ENCODE data around the gene TMEM220.
A peak's percentile ranks its signal among the peaks of the same experiment; 100 is the strongest.
"Not testable (repeated sequence)": the region's sequence is repeated elsewhere in the genome, so short reads cannot be mapped to it uniquely, and the experiment has no call there.

Gene TMEM220

DNA sequence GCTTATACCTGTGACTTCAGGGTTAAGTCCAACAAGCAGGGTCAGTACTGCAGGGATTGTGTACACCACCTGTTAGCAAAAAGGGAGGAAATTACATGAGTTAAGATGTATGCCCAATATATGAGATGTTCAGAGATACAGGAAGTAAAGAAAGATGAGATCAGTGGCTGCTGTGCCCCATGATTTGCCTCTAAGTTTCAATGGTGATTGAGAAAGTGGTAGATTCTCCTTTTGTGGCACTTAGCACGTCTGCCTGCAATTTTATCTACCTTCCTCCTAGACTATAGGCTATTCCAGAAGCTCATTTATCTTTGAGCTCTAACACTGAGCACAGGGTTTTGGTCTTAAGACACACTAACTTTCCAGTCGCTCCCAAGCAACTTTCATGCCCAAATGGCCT, 3.6 kb downstream of the TMEM220 start:
- DNase-seq = no peak

DNA sequence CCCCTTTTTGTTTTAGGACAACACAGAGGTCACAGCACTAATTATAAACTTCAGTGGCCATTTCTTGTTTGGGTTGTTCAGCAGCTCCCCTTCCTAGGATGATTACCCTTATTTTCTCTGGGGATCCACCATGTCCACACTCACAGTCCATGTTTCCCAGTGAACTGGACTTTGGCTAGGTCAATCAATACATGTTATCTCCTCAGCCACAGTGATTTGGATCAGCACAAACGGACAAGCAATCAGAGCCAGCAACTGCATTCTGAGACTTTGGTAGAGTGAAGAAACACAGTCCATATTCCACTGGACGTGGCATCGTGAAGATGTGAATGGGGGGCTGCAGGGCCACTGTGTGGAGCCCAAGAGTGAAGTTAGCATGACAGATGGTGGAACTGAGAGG, 4.6 kb downstream of the TMEM220 start:
- no peak for DNase-seq

DNA sequence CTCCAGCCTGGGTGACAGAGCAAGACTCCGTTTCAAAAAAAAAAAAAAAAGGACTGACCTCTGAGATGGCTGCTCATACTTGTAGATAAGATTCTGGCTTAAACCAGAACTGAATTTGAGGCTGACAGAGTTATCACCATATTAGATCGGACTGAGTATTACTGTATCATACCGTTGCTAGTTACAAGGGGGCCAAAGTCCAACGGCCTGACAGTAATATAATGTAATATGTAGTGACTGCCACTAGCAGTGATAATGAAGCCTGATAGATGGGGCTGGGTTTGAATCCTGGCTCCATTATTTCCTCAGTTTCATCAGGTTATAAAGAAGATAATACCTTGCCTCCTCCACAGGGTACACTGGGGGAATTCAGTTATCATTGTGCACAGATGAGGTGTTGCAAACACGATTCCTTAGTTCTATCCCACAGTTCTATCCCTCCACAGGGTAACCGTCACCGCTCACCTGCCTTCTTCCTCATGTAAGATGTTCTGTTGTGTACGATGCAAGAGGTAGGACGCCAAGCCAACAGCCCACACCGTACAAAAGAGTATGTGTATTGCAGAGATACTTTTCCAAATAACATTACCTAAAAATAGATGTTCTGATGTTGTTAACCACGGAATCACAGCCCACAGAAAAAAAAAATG, 5.2 kb downstream of the TMEM220 start:
- DNase-seq = no peak

DNA sequence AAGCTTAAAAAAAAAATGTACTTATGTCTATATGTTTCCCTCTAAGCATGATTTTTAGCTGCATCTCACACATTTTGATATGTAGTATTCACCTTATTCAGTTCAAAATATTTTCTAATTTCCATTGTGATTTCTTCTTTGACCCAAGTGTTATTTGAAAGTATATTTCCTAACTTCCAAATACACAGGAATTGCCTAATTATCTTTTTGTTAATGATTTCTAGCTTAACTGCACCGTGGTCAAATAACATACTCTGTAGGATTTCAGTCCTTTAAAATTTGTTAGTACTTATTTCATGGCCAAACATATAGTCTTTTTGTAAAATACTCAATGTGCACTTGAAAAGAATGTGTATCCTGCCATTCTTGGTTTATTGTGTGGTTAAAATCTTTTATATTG, 11.3 kb downstream of the TMEM220 start:
- no peak for DNase-seq

DNA sequence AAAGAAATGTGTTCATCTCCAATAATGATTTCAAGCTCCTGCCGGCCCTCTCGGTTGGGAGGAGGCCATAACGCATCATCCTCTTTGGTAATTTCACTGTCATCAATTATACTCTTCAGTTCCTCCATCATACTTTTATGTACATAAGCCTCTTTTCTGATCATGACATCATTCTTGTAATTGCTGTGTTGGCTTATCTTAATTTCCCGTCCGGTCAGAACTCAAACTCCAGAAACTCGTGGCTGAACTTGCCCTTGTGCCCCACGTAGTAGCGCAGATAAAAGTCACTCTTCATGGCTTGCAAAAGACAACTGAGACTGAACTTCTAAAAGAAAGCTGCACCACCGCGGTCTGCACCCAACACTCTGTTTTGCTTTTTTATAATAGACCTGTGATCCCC, 13.6 kb downstream of the TMEM220 start:
- DNase-seq = no peak

DNA sequence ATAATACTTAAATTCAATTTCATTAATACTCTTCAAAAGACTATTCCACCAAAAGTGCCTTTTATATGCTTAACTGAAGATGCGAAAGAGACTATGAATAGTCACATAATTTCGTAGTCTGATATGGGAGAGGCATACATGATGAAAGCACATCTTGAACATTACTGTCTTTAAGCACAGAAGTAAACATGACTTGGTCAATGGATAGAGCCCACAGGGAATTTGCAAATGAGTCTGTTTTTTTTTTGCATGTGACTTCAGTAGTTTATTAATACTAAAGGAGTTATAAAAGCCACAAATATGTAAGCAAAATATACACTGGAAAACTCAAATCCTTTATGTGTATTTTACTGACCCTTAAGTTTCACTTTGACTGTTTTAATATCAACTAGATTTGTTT, 16.5 kb downstream of the TMEM220 start:
- DNase-seq = no peak

DNA sequence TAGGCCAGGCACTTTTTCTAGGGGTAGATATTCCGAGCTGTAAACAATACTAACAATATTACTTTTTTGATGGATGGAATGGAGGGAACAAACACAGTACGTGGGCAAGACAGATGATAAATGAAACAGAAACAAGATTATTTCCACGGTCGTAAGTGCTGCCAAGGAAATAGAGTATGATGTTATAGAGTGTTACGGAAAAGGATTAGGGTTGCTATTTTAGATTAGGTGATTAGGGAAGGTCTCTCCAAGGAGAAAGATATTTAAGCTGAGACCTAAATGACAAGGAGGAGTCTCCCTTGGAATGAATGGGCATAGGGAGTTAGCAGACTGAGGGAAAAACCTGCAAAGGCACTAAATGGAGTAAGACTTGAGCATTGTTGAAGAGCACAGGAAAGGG, 24.1 kb downstream of the TMEM220 start:
- DNase-seq = no peak

DNA sequence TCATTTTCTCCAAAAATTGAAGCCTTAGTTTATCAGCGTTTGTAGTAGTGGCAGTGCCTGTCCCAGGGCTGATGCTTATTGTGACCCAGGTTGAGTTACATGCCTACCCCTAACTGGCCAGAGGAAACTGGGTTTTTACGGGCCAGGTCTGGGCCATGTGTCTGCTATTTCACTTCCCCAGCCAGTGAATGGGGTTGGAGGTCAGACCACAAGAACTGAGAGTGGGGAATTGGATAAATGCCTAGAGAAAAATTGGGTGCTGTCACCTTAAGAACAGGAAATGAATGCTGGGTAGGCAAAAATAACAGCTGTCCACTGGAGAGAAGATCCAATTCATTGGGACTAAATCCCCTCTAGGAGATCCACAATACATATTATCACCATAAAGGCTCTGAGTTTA, 27.2 kb downstream of the TMEM220 start:
- DNase-seq = no peak

DNA sequence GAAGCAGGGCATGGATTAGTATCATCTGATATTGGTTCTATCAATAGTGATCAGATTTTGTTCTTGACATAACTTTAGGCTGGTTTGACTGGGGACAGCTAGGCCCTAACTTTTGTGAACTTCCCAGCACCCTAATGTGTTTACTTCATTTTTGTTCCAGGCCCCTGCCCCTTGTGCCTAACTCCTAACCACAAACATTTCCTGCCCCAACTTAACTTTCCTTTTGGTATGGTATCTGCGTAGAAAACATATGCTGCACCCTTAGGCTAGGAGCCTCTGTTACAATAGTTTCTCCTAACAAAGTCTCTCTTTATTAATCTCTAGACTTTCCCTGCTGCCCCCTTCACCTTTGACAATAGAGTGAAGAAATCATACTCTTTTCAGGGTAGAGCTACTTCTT, 30.0 kb downstream of the TMEM220 start:
- peak in 1 of 2 experiments; percentile 10 for DNase-seq

DNA sequence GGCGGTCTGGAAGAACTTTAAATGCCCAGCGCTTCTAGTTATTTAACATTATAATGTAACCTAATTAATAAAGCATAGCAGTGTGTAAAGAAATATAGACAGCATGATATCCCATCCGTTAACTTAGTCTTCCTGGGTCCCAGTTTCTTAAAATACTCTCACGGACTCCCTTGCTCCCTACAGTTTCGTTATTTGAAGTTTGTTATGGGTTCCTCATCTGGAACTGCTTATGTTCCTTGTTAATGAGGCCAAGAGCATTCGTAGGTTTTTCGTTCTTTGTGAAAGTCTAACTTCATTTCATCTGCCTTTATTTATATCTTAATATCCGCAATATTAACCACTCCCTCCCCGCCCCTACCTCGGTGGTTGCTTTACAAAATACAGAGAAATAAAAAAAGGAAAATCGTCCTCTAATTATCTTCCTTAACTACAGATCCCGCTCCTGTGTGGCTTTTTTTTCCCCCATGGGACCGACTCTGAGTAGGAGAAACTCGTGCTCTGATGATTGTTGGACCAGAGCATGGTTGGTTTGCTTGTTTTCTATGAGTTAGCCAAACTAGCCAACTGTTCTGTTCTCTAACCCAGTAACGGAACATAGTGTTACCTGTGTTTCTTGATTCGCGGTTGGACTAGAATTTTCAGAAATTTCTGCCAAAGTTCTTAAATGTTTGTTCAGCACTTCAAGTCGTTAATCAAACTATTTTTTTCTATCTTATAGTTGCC, 31.6 kb downstream of the TMEM220 start:
- DNase-seq = no peak

DNA sequence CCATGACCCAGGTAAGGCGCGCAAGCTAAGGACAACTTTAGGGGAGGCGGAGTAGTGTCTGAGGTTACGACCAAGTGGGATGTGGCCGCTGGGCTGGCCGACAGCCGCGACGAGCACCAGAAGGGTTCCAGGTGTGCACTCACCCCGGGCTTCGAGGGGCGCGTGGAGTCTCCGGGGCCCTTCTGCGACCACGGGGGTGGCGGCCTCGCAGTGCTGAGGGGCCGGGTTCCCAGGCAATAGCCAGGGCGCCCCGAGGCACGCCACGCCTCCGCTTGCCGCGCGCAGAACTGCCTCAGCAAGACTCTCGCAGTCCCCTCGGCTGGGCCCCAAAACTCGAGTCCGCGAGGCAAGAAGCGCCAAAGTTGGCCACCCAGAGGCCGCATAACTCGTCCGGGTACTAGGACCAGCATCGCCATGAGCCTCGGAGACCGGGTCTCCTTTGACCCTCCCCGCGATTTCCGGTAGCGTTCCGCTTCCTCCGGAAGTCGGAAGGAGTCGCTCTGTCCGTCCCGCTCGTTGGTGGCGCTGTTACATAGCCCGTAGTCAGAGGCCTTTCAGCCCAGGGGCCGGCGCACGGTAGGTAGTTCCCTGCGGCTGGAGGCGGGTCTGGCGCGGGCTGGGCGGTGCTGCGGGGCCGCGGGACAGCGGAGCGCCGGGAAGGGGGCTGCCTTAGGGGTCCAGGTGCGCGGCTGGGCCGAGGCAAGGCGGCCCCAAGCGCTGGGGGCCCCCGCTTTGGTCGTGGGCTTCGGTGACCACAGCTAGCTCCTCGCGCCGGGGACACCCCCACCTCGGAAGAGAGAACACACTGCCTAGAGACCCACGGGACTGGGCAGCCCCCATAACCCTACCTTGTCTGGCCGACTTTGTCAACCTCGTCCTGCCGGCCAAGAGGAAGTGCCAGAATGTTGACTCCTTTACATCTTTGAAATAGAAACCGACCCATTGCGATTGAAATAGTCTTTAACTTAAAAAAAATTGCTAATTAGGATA, 32.4 kb downstream of the TMEM220 start, which contains the start of the genes ADPRM and SCO1:
ADPRM (plus strand) TSS at position 503 of the 990 bp plus-strand sequence. CDS start 7,333 bp downstream, outside the sequence.
SCO1 (minus strand) TSS at position 442 of the 990 bp plus-strand sequence; CDS start at position 416, 26 bp downstream.
- peak; percentile 55 to 64 for DNase-seq

DNA sequence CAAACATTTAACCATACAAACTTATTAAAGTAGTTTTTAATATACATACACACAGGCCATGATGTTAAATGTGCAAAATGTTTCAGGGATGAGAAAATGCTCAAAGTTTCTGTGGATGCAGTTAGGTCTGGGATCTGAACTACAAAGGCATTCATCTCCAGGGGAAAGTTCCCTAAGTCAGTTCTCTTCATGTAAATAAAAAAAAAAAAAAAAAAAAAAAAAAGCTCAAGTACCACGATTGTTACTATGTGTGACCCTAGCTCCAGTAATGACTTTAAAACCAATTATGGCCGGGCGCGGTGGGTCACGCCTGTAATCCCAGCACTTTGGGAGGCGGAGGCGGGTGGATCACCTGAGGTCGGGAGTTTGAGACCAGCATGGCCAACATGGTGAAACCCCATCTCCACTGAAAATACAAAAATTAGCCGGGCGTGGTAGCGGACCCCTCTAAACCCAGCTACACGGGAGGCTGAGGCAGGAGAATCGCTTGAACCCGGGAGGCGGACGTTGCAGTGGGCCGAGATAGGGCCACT, 33.9 kb downstream of the TMEM220 start:
- DNase-seq = not testable (repeated sequence)

DNA sequence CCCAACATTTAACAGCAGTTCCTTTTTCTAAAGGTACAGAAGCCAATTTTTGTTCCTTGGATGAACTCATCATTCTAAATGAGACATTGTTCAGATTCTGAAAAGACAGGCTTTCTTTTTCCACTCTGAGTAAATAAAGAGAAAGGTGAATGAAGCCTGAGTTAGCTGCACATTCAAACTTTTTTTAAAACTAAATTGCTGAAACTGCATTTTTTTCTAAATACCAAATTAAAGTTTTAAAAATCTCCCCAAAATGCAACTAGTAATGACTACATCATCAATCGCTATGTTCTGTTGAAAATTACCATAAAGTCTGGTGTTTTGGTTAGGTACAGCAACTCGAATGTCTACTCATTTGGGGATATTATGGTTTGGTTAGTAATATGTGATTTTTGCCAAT, 42.3 kb downstream of the TMEM220 start:
- DNase-seq = no peak

DNA sequence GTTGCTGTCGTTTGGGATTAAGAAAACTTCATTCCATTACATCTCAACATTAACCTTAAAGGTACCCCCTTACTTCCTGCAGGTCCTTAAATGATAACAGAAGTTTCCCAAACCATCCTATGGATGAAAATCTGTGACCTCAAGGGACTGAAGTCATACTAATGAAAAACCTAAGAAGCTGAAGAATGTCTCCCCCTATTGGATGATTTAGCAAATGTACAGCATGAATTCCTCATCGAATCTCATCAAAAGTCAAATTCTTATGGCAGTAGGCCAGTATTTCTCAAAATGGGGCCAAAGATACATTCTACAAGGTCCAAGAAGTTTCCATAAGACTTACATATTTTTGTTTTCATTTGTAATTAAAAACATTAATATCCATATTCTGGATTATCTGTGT, 46.0 kb downstream of the TMEM220 start:
- DNase-seq = peak; percentile 15 to 18

DNA sequence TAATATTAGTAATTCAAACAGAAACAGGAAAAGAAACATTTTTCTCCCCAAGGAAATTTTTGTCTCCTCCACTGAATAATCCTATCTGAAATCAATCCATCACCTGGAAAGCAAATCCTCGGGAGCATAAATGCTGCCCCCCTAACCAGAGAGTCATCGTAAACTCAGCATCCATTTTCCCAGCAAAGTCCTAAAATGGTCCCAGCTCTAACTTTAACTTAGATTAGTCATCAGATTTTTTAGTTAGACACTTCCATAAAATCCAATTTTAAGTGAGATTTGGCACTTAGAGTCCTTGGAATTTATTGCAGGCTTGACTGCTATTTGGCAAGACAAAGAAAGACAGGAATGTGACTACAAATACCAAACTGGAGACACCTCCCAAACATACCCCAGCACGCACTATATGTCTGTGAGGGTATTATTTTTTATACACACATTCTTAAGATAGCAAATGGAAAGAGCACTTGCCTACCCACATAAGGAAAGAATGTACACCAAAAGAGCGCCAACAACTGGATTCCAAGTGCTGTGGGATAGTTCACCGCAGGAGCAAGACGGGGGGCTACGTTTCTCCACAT, 47.9 kb downstream of the TMEM220 start:
- no peak for DNase-seq

DNA sequence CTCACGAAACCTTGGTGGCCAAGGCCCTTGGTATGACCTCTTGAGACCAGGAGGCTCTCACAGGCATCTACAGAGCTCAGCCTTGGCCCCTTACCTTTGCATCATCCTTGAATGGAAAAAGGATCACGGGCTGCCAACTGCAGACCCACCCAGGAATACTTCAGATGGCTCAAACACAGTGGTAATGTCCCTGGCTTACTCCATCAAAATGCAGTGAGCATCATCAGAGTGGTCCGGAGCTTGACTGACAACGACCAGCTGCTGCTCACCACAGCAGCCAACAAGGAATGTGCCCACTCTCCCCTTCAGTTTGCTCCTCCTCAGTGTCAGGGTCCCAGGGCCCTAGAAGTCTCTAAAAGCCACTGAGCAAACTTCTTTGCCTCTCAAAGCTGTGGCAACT, 55.1 kb downstream of the TMEM220 start:
- no peak for DNase-seq

DNA sequence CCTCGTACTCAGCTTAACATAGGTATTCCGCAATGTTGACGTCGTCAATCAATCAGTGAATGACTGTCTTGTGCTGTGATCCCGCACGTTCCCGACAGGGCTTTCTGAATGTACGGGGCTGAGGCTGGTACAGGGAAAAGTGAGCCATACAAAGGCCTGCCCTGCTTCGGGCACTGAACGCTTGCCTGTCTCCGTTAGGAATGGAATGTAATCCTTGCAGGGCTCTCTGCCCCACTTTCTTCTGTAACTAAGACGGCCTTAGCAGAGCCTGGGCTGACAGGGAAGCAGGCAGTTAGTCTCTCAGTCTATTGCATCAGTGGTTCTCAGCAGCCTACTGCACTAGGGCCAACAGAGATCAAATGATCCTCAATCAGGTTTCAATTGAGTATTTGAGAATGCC, 56.5 kb downstream of the TMEM220 start:
- no peak for DNase-seq

DNA sequence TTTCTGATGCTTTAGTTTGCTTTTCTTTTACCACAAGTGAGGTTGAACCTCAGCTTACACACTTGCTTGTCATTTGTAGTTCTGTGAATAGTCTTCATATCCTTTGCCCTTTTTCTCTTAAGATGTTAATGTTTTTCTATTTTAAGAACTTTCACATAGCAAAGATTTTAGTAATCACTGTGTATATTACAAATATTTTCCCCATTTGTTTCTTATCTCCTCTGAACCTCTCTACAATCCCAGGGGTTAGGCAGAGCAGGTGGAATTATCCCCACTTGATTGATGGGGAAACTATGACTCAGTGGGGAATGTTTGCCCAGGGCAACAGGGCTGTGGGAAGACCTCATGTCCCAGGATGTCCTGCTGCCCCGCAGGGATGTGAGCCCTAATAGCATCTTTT, 61.0 kb downstream of the TMEM220 start:
- DNase-seq = no peak

DNA sequence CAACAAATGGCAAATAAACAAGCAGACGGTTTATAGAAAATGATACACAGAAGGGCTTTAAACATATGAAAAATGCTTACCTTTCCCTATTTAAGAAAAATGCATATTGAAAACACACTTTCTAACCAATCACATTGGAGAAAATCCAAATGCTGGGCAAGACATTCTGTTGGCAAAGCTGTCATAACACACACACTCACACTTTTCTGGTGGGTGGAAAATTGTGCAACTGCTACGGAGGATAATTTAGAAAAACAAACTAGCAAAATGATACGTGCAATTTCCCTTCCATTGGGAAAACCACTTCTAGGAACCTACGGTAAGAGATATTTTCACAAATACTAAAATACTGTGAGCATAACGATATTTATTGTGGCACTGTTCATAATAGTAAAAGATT, 62.9 kb downstream of the TMEM220 start:
- DNase-seq = no peak

DNA sequence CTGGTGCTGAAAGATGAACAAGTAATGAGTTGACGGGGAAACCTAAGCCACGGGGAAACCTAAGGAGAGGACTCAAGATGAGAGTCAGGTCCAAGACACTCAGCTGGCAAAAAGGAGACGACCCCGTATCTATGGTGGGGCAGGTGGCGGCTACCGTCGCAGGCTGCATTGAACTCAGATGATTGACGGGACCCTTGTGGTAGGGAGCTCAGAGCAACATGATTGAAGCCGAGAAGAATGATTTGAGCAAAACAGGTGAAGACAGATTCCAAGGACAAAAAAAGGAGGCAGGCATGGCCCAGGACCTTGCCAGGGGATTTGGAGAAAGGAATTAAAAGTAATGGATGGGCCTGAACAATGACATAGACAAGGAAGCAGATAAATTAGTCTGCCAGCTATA, 65.3 kb downstream of the TMEM220 start:
- no peak for DNase-seq
